Stomach smooth muscle (tissue), 2 donors: Measurements from ENCODE around the gene IFNL4.
A peak's percentile ranks its signal among the peaks of the same experiment; 100 is the strongest.
"Not testable (repeated sequence)": the region's sequence is repeated elsewhere in the genome, so short reads cannot be mapped to it uniquely, and the experiment has no call there.

Experiments used
- H3K27ac ChIP-seq: one replicate; pipeline ENCODE4 v1.7.0; 2013; ENCODE audit warnings: mild to moderate bottlenecking, low read length, inconsistent platforms
- H3K27me3 ChIP-seq, 2 donors: one replicate each; pipeline ENCODE4 v1.7.0; 2013; ENCODE audit warnings: low read length in 2 of 2; ENCODE audit not compliant: insufficient read depth in 2 of 2, control insufficient read depth in 1 of 2
- H3K36me3 ChIP-seq, 2 donors: one replicate each; pipeline ENCODE4 v1.7.0; 2013; ENCODE audit warnings: low read length in 2 of 2; ENCODE audit not compliant: control insufficient read depth in 2 of 2, insufficient read depth in 2 of 2
- H3K4me1 ChIP-seq: one replicate; pipeline ENCODE4 v1.7.0; 2013; ENCODE audit warnings: low read length; ENCODE audit not compliant: control insufficient read depth, insufficient read depth
- H3K4me3 ChIP-seq, 2 donors: one replicate each; pipeline ENCODE4 v1.7.0; 2013; ENCODE audit warnings: low read length in 2 of 2
- H3K9ac ChIP-seq, 2 donors: one replicate each; pipeline ENCODE4 v1.7.0; 2013; ENCODE audit warnings: low read length in 2 of 2, mild to moderate bottlenecking in 1 of 2
- H3K9me3 ChIP-seq, 2 donors: one replicate each; pipeline ENCODE4 v1.7.0; 2013; ENCODE audit warnings: low read length in 2 of 2; ENCODE audit not compliant: control insufficient read depth in 2 of 2
- donor health status: healthy.
- donor health status: Pancreatic carcinoma.

IFNL4 gene

DNA sequence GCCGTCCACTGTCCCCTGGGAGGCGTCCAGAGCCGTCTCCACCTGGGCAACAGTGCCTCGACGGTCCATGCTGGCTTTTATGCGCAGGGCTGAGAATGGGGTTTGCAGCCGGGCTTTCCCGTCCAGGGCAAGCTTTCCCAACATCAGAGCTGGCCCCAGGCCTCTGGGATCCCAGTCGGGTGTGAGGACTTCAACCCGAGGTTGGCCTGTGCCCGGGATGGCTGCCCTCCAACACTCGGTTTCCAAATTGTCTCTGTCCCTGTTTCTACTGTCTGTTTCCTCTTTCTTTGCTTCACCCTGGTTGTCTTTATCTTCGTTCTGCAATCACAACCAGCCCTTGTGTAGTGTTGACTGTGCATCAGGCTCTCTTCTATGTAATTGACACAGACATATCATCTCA lies at the start of gene IFNL4:
TSS of gene IFNL4 (minus strand) at position 51 of the 400 bp plus-strand sequence.
- Histone ChIP-seq H3K36me3 (no peaks in the 10 kb centered on the region), H3K27me3 (peaks cover 30 to 32% of the 10 kb centered on the region in 2 donors), H3K9me3 (no peaks in the 10 kb centered on the region), H3K27ac (no peak within 1 kb of the TSS), H3K4me1 (peaks cover 7% of the 10 kb centered on the region), H3K9ac (no peak within 1 kb of the TSS), H3K4me3 (peak within 1 kb of the TSS in 1 of 2 donors; percentile 54)

DNA sequence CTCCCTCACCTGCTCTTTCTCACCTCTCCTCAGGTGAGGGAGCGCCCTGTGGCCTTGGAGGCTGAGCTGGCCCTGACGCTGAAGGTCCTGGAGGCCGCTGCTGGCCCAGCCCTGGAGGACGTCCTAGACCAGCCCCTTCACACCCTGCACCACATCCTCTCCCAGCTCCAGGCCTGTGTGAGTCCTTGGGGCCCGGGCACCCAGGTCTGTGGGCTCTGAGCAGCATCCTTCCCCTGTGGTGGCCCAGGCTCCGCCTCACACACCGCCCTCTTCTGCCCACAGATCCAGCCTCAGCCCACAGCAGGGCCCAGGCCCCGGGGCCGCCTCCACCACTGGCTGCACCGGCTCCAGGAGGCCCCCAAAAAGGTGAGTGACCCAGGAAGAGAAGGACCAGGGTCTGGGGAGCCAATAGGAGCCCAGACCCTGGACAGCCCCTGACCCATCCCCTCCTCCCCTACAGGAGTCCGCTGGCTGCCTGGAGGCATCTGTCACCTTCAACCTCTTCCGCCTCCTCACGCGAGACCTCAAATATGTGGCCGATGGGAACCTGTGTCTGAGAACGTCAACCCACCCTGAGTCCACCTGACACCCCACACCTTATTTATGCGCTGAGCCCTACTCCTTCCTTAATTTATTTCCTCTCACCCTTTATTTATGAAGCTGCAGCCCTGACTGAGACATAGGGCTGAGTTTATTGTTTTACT lies 49.4 kb upstream of the IFNL4 start:
- Histone ChIP-seq H3K27me3 (peaks cover 0 to 18% of the 10 kb centered on the region in 2 donors), H3K27ac (no peak overlapping the region), H3K4me3 (no peak overlapping the region), H3K4me1 (no peaks in the 10 kb centered on the region), H3K9ac (no peak overlapping the region), H3K36me3 (no peaks in the 10 kb centered on the region), H3K9me3 (no peaks in the 10 kb centered on the region)

DNA sequence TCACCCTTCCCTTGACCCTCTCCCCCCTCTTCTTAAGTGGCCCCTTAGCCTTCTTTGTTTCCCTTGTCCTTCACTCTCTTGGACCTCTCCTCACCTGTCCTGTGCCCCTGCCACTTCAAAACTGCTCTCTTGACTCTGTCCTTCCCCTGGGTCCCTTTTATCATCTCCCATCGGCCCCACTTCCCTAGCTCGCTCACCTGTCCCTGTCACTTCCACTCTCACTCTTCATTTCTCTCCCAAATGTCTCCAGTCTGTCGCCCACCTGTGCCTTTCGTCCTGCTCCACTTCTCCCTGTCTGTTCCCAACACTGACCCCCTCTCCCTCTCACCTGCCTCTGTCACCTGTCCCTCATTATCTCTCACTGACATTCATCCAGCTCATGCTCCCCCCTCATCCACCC lies 48.2 kb upstream of the IFNL4 start:
- no peak overlapping the region for H3K27ac ChIP-seq

DNA sequence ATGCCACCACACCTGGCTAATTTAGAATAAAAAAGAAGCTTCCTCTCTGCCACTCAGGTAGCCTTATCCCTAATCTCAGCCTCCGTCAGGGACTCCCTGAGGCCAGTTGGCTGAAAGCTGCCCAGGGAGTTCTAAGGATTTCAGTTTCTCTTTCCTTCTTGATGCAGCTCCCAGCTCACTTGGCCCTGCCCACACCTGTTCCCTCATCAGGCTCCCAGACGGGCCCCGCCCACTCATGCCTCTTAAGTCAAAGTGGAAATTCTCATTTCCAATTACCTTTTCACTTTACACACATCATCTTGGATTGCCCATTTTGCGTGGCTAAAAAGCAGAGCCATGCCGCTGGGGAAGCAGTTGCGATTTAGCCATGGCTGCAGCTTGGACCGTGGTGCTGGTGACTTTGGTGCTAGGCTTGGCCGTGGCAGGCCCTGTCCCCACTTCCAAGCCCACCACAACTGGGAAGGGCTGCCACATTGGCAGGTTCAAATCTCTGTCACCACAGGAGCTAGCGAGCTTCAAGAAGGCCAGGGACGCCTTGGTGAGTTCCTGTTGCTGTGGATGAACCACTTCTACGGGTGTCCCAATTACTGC lies 47.5 kb upstream of the IFNL4 start, which contains the start of gene IFNL1:
TSS of gene IFNL1 (plus strand) at position 353 of the 591 bp plus-strand sequence. CDS start at position 368, 15 bp downstream.
- H3K9me3 ChIP-seq = no peaks in the 10 kb centered on the region
- H3K36me3 ChIP-seq = no peaks in the 10 kb centered on the region
- H3K27me3 ChIP-seq = peaks cover 0 to 14% of the 10 kb centered on the region in 2 donors
- no peaks in the 10 kb centered on the region for H3K4me1 ChIP-seq
- H3K27ac ChIP-seq = no peak within 1 kb of the TSS
- H3K9ac ChIP-seq = no peak within 1 kb of the TSS
- H3K4me3 ChIP-seq = no peak within 1 kb of the TSS

More for the DNA sequence above, 48.2 kb upstream of the IFNL4 start:
- peaks cover 0 to 17% of the 10 kb centered on the region in 2 donors for H3K27me3 ChIP-seq
- H3K9me3 ChIP-seq = no peaks in the 10 kb centered on the region
- H3K4me3 ChIP-seq = no peak overlapping the region
- no peaks in the 10 kb centered on the region for H3K36me3 ChIP-seq
- H3K4me1 ChIP-seq = no peaks in the 10 kb centered on the region
- H3K9ac ChIP-seq = no peak overlapping the region

DNA sequence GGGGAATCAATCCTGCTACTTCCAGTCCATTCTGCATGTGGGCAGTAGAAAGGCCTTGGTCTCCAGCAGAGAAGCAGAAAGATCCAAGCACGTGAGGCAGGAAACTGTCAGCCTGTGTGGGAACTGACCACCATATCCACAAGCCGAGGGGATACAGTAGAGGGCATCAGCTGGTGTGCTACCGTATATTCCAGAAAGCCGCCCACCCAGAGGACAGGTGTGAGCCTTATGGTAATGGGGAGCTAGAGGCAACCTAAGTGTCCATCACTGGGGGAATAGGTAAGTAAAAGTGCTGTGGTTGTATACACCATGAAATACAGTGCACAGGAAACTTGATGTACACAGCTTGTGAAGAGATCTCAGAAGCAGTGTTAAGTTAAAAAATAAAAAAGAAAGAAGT lies 44.7 kb upstream of the IFNL4 start:
- H3K9ac ChIP-seq = no peak overlapping the region
- no peak overlapping the region for H3K4me3 ChIP-seq
- H3K36me3 ChIP-seq = no peaks in the 10 kb centered on the region
- H3K4me1 ChIP-seq = no peaks in the 10 kb centered on the region
- no peaks in the 10 kb centered on the region for H3K9me3 ChIP-seq
- peaks cover 0 to 10% of the 10 kb centered on the region in 2 donors for H3K27me3 ChIP-seq
- H3K27ac ChIP-seq = no peak overlapping the region

DNA sequence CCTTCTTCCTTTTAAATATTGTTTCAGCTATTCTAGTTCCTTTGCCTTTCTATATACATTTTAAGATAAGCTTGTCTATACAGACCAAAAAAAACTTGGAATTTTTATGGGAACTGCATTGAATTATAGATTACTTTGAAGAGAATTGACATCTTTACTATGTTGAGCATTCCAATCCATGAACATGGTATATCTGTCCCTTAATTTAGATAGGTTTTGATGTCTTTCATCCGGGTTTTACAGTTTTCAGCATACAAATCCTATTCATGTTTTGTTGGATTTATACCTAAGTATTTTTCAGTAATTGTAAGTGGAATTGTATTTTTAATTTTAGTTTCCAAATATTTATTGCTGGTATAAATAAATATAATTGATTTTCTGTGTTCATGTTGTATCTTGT lies 35.4 kb upstream of the IFNL4 start:
- no peak overlapping the region for H3K9ac ChIP-seq
- H3K9me3 ChIP-seq = peaks cover 0 to 4% of the 10 kb centered on the region in 2 donors
- H3K4me1 ChIP-seq = no peaks in the 10 kb centered on the region
- H3K36me3 ChIP-seq = no peaks in the 10 kb centered on the region
- H3K4me3 ChIP-seq = no peak overlapping the region
- H3K27ac ChIP-seq = no peak overlapping the region
- H3K27me3 ChIP-seq = no peaks in the 10 kb centered on the region

DNA sequence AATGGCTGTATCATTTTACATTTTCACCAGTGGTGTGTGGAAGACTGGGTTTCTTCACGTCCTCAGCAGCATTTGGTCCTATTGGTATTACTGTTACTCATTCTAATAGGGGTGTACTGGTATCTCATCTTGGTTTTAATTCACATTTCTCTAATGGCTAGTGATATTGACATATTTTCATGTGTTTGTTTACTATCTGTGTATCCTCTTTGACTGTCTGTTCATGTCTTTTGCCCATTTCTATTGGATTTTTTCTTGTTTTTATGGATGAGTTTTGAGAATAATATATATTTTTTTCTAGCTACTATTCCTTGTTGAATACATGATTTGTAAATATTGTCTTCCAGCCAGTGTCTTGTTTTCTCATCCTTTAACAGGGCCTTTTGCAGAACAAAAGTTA lies 33.4 kb upstream of the IFNL4 start:
- peaks cover 0 to 4% of the 10 kb centered on the region in 2 donors for H3K9me3 ChIP-seq
- H3K9ac ChIP-seq = no peak overlapping the region
- no peak overlapping the region for H3K27ac ChIP-seq
- H3K36me3 ChIP-seq = no peaks in the 10 kb centered on the region
- peaks cover 0 to 4% of the 10 kb centered on the region in 2 donors for H3K27me3 ChIP-seq
- H3K4me3 ChIP-seq = no peak overlapping the region
- no peaks in the 10 kb centered on the region for H3K4me1 ChIP-seq

DNA sequence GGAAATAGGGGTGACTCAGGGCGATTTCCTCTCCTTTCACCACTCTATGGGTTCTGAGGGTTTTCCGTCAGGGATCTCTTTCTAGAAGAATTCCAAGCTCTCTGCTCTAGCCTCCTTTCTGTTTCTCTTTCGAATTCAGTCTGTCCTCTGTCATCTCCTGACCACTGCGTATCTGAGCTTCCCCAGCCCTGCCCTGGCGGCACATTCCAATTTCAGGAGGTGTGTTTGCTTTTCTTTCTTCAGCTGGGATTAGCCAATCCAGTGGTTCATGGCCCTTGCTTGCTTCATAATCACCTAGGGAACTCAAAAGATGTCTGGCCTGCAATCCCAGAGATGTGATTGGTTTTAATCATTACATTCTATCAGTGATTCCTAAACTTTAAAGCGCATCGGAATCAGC lies 28.9 kb upstream of the IFNL4 start:
- no peaks in the 10 kb centered on the region for H3K4me1 ChIP-seq
- H3K27me3 ChIP-seq = peaks cover 0 to 4% of the 10 kb centered on the region in 2 donors
- H3K27ac ChIP-seq = no peak overlapping the region
- H3K9me3 ChIP-seq = peaks cover 0 to 4% of the 10 kb centered on the region in 2 donors
- H3K9ac ChIP-seq = no peak overlapping the region
- no peak overlapping the region for H3K4me3 ChIP-seq
- H3K36me3 ChIP-seq = no peaks in the 10 kb centered on the region

DNA sequence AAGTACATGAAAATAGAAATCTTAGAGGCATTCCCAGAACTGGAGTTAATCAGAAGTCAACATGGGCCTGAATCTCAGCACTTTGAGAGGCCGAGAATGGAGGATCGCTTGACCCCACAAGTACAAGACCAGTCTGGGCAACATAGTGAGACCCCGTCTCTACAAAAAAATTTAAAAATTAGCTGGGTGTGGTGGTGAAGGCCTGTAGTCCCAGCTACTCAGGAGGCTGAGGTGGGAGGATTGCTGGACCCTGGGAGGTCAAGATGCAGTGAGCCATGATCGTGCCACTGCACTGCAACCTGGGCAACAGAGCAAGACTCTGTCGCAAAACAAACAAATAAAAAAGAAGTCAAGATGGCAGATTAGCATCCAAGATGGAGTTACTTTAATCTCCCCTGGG lies 28.1 kb upstream of the IFNL4 start:
- no peaks in the 10 kb centered on the region for H3K4me1 ChIP-seq
- peaks cover 0 to 4% of the 10 kb centered on the region in 2 donors for H3K27me3 ChIP-seq
- H3K4me3 ChIP-seq = no peak overlapping the region
- H3K36me3 ChIP-seq = no peaks in the 10 kb centered on the region
- no peak overlapping the region for H3K27ac ChIP-seq
- H3K9me3 ChIP-seq = peaks cover 0 to 1% of the 10 kb centered on the region in 2 donors
- H3K9ac ChIP-seq = no peak overlapping the region

DNA sequence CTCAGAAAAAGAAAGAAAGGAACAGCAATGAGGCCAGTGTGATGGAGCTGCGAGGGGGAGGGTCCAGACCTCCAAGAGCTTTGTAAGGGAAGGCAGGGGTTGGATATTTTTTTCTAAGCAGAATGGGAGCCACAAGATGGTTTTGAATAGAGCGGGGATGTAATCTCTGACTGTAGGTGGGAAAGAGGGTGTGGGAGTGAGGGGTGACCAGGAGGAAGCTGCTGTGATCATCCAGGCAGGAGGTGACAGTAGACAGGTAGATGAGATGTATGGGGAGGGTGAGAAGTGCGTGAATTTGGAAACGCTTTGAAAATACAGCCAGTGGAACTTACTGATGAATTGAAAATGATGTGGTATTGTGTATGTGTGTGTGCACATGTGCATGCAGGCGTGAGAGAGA lies 26.9 kb upstream of the IFNL4 start:
- H3K27ac ChIP-seq = no peak overlapping the region
- H3K9ac ChIP-seq = no peak overlapping the region
- peaks cover 0 to 9% of the 10 kb centered on the region in 2 donors for H3K27me3 ChIP-seq
- H3K9me3 ChIP-seq = no peaks in the 10 kb centered on the region
- H3K4me3 ChIP-seq = no peak overlapping the region
- no peaks in the 10 kb centered on the region for H3K36me3 ChIP-seq
- no peaks in the 10 kb centered on the region for H3K4me1 ChIP-seq

DNA sequence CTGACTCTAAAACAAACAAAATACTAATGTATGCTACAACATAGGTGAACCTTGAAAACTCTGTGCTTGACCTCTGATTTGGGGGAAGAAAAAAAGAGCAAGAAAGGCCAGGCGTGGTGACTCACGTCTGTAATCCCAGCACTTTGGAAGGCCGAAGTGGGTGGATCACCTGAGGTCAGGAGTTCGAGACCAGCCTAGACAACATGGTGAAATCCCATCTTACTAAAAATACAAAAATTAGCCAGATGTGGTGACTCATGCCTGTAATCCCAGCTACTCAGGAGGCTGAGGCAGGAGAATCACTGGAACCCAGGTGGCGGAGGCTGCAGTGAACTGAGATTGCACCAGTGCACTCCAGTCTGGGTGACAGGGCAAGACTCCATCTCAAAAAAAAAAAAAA lies 25.2 kb upstream of the IFNL4 start:
- H3K4me1 ChIP-seq, H3K4me3 ChIP-seq, H3K9ac ChIP-seq, H3K27ac ChIP-seq, H3K9me3 ChIP-seq, H3K36me3 ChIP-seq: not testable (repeated sequence)
- peaks cover 0 to 14% of the 10 kb centered on the region in 2 donors for H3K27me3 ChIP-seq
